Measurements from ENCODE around the gene F11R.
A peak's percentile ranks its signal among the peaks of the same experiment; 100 is the strongest.

The F11R gene

DNA sequence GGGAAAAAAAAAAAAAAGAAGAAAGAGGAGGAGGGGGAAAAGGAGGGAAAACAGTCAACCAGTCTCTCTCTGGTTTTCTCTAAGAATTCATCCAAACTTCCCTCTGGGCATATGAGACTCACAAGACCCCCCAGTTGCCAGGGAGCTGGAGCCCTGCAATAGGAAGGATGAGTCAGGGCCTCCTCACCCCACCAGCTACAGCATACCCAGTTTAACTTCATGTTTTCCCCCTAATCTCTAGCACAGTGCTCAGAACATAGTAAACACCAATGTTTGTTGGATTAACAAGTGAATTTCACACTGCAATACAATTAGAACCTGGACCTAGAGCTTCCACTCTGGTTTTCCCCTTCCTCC is 7.8 kb downstream of the F11R start:
- Histone ChIP-seq H3K14ac (ENCODE audit: low read length in 2 of 2) (no peak overlapping the region), H3K4ac (ENCODE audit: low read depth in 1 of 2, low read length in 2 of 2) (no peak overlapping the region), H3K36me3 (ENCODE audit: control insufficient read depth in 1 of 2, insufficient read depth in 2 of 2, low read depth in 1 of 2, low read length in 2 of 2) (no peaks in the 10 kb centered on the region), H3K27ac (ENCODE audit: low read length, poor library complexity, severe bottlenecking) (no peak overlapping the region), H3K4me1 (ENCODE audit: control insufficient read depth, insufficient read depth, low read depth, low read length) (peaks cover 5% of the 10 kb centered on the region), H3K27me3 (ENCODE audit: control insufficient read depth in 1 of 2, insufficient read depth in 1 of 2, low read length in 2 of 2) (peaks cover 3 to 5% of the 10 kb centered on the region in 2 experiments), H3K9me3 (ENCODE audit: control insufficient read depth, low read length) (no peaks in the 10 kb centered on the region), H2AK5ac (ENCODE audit: low read length, severe bottlenecking) (no peak overlapping the region), H2BK5ac (ENCODE audit: low read depth, low read length, poor library complexity, severe bottlenecking) (no peak overlapping the region), H2BK12ac (ENCODE audit: low read length in 2 of 2) (no peak overlapping the region), H2AFZ (ENCODE audit: low read depth, low read length) (no peak overlapping the region), H3K23ac (ENCODE audit: low read length in 2 of 2) (no peak overlapping the region), H3K79me1 (replicated peaks; ENCODE audit: low read length, poor library complexity, severe bottlenecking) (peaks cover 7% of the 10 kb centered on the region), H3K4me3 (ENCODE audit: insufficient read depth in 1 of 2, low read depth in 1 of 2, low read length in 2 of 2) (peak overlapping the region in 1 of 2 experiments; percentile 53), H2BK15ac (ENCODE audit: low read depth, poor library complexity, severe bottlenecking) (no peak overlapping the region), H4K91ac (ENCODE audit: low read length) (no peak overlapping the region), H4K8ac (ENCODE audit: low read length) (peak overlapping the region; percentile 12), H3K4me2 (ENCODE audit: low read length, poor library complexity, severe bottlenecking) (no peak overlapping the region), H3K18ac (ENCODE audit: low read depth in 1 of 2, low read length in 2 of 2) (peak overlapping the region in 1 of 2 experiments; percentile 57), H2BK120ac (ENCODE audit: low read depth, low read length) (peak overlapping the region; percentile 15), H3K9ac (ENCODE audit: low read length) (peak overlapping the region; percentile 26)
- DNase-seq = no peak

DNA sequence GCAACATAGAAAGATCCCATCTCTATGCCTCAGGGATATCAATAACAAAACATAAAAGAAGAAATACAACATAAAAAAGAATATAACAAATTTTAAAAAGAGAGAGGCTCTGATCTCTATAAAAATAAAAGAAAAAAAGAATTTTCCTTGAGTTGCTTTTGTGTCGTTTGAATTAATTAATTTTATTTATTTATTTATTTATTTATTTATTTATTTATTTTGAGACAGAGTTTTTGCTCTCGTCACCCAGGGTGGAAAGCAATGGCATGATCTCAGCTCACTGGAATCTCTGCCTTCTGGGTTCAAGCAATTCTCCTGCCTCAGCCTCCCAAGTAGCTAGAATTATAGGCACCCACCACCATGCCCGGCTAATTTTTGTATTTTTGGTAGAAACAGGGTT is 8.5 kb downstream of the F11R start:
- no peak overlapping the region for H2BK5ac ChIP-seq (ENCODE audit: low read depth, low read length, poor library complexity, severe bottlenecking)
- H2AFZ ChIP-seq (ENCODE audit: low read depth, low read length) = no peak overlapping the region
- WGBS = 100% methylated on average over 1 of the region's 3 CpGs
- no peaks in the 10 kb centered on the region for H3K36me3 ChIP-seq (ENCODE audit: control insufficient read depth in 1 of 2, insufficient read depth in 2 of 2, low read depth in 1 of 2, low read length in 2 of 2)
- no peak overlapping the region for H3K23ac ChIP-seq (ENCODE audit: low read length in 2 of 2)
- DNase-seq = no peak
- H3K9ac ChIP-seq (ENCODE audit: low read length) = no peak overlapping the region
- no peak overlapping the region for H2BK120ac ChIP-seq (ENCODE audit: low read depth, low read length)
- H2BK15ac ChIP-seq (ENCODE audit: low read depth, poor library complexity, severe bottlenecking) = no peak overlapping the region
- peaks cover 5% of the 10 kb centered on the region for H3K4me1 ChIP-seq (ENCODE audit: control insufficient read depth, insufficient read depth, low read depth, low read length)
- no peak overlapping the region for H3K18ac ChIP-seq (ENCODE audit: low read depth in 1 of 2, low read length in 2 of 2)
- H3K4ac ChIP-seq (ENCODE audit: low read depth in 1 of 2, low read length in 2 of 2) = no peak overlapping the region
- no peaks in the 10 kb centered on the region for H3K27me3 ChIP-seq (ENCODE audit: control insufficient read depth in 1 of 2, insufficient read depth in 1 of 2, low read length in 2 of 2)
- no peaks in the 10 kb centered on the region for H3K9me3 ChIP-seq (ENCODE audit: control insufficient read depth, low read length)
- H3K4me2 ChIP-seq (ENCODE audit: low read length, poor library complexity, severe bottlenecking) = no peak overlapping the region
- no peak overlapping the region for H4K8ac ChIP-seq (ENCODE audit: low read length)
- H2BK12ac ChIP-seq (ENCODE audit: low read length in 2 of 2) = no peak overlapping the region
- no peak overlapping the region for H4K91ac ChIP-seq (ENCODE audit: low read length)
- peaks cover 7% of the 10 kb centered on the region for H3K79me1 ChIP-seq (replicated peaks; ENCODE audit: low read length, poor library complexity, severe bottlenecking)
- no peak overlapping the region for H3K4me3 ChIP-seq (ENCODE audit: insufficient read depth in 1 of 2, low read depth in 1 of 2, low read length in 2 of 2)
- H3K27ac ChIP-seq (ENCODE audit: low read length, poor library complexity, severe bottlenecking) = no peak overlapping the region
- no peak overlapping the region for H3K14ac ChIP-seq (ENCODE audit: low read length in 2 of 2)
- no peak overlapping the region for H2AK5ac ChIP-seq (ENCODE audit: low read length, severe bottlenecking)

DNA sequence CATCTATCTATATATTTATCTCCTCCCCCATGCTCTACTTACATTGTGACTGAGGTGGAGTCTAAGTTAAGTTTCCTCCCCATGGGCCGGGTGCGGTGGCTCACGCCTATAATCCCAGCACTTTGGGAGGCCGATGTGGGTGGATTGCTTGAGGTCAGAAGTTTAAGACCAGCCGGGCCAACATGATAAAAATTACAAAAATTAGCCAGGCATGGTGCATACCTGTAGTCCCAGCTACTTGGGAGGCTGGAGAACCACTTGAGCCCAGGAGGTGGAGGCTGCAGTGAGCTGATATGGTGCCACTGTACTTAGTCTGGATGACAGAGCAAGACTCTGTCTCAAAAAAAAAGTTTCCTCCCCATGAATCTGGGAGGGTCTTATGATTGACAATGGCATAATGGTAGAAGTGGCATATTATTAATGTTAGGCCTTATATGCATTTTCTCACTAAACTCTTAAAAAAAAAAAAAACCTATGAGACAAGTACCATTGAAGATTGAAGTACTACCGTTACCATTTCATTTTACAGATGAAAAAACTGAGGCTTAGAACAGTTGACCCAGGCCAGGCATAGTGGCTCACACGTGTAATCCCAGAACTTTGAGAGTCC is 11.2 kb downstream of the F11R start:
- H3K4me1 ChIP-seq (ENCODE audit: control insufficient read depth, insufficient read depth, low read depth, low read length) = peaks cover 5% of the 10 kb centered on the region
- no peaks in the 10 kb centered on the region for H3K36me3 ChIP-seq (ENCODE audit: control insufficient read depth in 1 of 2, insufficient read depth in 2 of 2, low read depth in 1 of 2, low read length in 2 of 2)
- no peak overlapping the region for H2BK12ac ChIP-seq (ENCODE audit: low read length in 2 of 2)
- no peak overlapping the region for H3K4ac ChIP-seq (ENCODE audit: low read depth in 1 of 2, low read length in 2 of 2)
- H3K79me1 ChIP-seq (replicated peaks; ENCODE audit: low read length, poor library complexity, severe bottlenecking) = peaks cover 7% of the 10 kb centered on the region
- H3K27me3 ChIP-seq (ENCODE audit: control insufficient read depth in 1 of 2, insufficient read depth in 1 of 2, low read length in 2 of 2) = no peaks in the 10 kb centered on the region
- no peak overlapping the region for H3K4me3 ChIP-seq (ENCODE audit: insufficient read depth in 1 of 2, low read depth in 1 of 2, low read length in 2 of 2)
- no peaks in the 10 kb centered on the region for H3K9me3 ChIP-seq (ENCODE audit: control insufficient read depth, low read length)
- H3K14ac ChIP-seq (ENCODE audit: low read length in 2 of 2) = no peak overlapping the region
- no peak overlapping the region for H4K91ac ChIP-seq (ENCODE audit: low read length)
- H2BK15ac ChIP-seq (ENCODE audit: low read depth, poor library complexity, severe bottlenecking) = peak overlapping the region; percentile 48
- no peak overlapping the region for H3K23ac ChIP-seq (ENCODE audit: low read length in 2 of 2)
- H3K27ac ChIP-seq (ENCODE audit: low read length, poor library complexity, severe bottlenecking) = no peak overlapping the region
- H2BK120ac ChIP-seq (ENCODE audit: low read depth, low read length) = no peak overlapping the region
- H3K9ac ChIP-seq (ENCODE audit: low read length) = no peak overlapping the region
- H2AK5ac ChIP-seq (ENCODE audit: low read length, severe bottlenecking) = no peak overlapping the region
- H3K4me2 ChIP-seq (ENCODE audit: low read length, poor library complexity, severe bottlenecking) = no peak overlapping the region
- H4K8ac ChIP-seq (ENCODE audit: low read length) = no peak overlapping the region
- no peak overlapping the region for H2BK5ac ChIP-seq (ENCODE audit: low read depth, low read length, poor library complexity, severe bottlenecking)
- no peak for DNase-seq
- H2AFZ ChIP-seq (ENCODE audit: low read depth, low read length) = no peak overlapping the region
- 92% methylated on average over 7 of the region's 7 CpGs for WGBS
- no peak overlapping the region for H3K18ac ChIP-seq (ENCODE audit: low read depth in 1 of 2, low read length in 2 of 2)

DNA sequence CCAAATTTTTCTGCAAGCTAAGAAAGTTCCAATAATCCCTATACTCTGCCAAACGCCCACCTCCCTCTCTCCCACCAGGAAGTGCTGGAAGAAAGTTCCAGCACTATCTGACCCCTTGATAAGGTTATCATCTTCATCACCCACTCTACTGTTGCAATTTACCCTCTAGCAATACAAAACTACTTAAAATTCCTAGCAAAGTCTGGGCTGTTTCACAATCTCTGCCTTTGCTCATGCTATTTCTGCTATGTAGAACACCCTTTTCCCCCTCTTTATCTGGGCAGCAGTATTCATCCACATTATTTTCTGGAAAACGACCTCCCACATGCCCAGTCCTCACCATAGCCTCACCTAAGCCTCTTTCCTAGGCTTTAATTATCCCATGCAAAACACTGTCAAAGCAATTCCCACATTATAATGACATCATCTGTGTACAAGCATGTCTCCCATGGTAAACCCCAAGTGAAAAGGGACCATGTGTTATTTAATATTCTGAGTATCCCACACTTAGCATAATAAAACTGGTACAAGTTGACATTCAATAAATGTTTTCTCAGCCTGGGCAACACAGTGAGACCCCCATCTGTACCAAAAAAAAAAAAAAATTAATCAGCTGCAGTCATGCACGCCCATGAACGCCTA is 12.0 kb downstream of the F11R start:
- Histone ChIP-seq H3K9me3 (ENCODE audit: control insufficient read depth, low read length) (no peaks in the 10 kb centered on the region), H3K36me3 (ENCODE audit: control insufficient read depth in 1 of 2, insufficient read depth in 2 of 2, low read depth in 1 of 2, low read length in 2 of 2) (no peaks in the 10 kb centered on the region), H3K4me3 (ENCODE audit: insufficient read depth in 1 of 2, low read depth in 1 of 2, low read length in 2 of 2) (no peak overlapping the region), H2BK5ac (ENCODE audit: low read depth, low read length, poor library complexity, severe bottlenecking) (no peak overlapping the region), H2BK12ac (ENCODE audit: low read length in 2 of 2) (no peak overlapping the region), H2BK120ac (ENCODE audit: low read depth, low read length) (no peak overlapping the region), H2BK15ac (ENCODE audit: low read depth, poor library complexity, severe bottlenecking) (no peak overlapping the region), H3K14ac (ENCODE audit: low read length in 2 of 2) (no peak overlapping the region), H3K9ac (ENCODE audit: low read length) (no peak overlapping the region), H4K91ac (ENCODE audit: low read length) (no peak overlapping the region), H2AK5ac (ENCODE audit: low read length, severe bottlenecking) (no peak overlapping the region), H3K4ac (ENCODE audit: low read depth in 1 of 2, low read length in 2 of 2) (no peak overlapping the region), H3K79me1 (replicated peaks; ENCODE audit: low read length, poor library complexity, severe bottlenecking) (peaks cover 8% of the 10 kb centered on the region), H3K4me1 (ENCODE audit: control insufficient read depth, insufficient read depth, low read depth, low read length) (peaks cover 5% of the 10 kb centered on the region), H3K27ac (ENCODE audit: low read length, poor library complexity, severe bottlenecking) (no peak overlapping the region), H4K8ac (ENCODE audit: low read length) (no peak overlapping the region), H2AFZ (ENCODE audit: low read depth, low read length) (no peak overlapping the region), H3K4me2 (ENCODE audit: low read length, poor library complexity, severe bottlenecking) (no peak overlapping the region), H3K18ac (ENCODE audit: low read depth in 1 of 2, low read length in 2 of 2) (no peak overlapping the region), H3K23ac (ENCODE audit: low read length in 2 of 2) (no peak overlapping the region), H3K27me3 (ENCODE audit: control insufficient read depth in 1 of 2, insufficient read depth in 1 of 2, low read length in 2 of 2) (no peaks in the 10 kb centered on the region)
- 60% methylated on average over 4 of the region's 4 CpGs for WGBS
- peak; percentile 63 for DNase-seq
